Measurements from ENCODE around the gene RYR3.

Gene RYR3

GRCh38 chr15:33822479-33822878 lies 511.7 kb downstream of the RYR3 start:
- no peaks in the 10 kb centered on the region for H3K9me2 ChIP-seq (replicated peaks; ENCODE audit: low read depth, low read length)
- no peak overlapping the region for H3K4me3 ChIP-seq (ENCODE audit: low read length, poor library complexity, severe bottlenecking)
- no peaks in the 10 kb centered on the region for H3K27me3 ChIP-seq (ENCODE audit: insufficient read depth, low read length, poor library complexity, severe bottlenecking)
- no peak overlapping the region for H3K9ac ChIP-seq (ENCODE audit: low read depth, low read length, poor library complexity, severe bottlenecking)
- no peak overlapping the region for H3K4me2 ChIP-seq (ENCODE audit: low read depth, low read length, poor library complexity, severe bottlenecking)
- TF ChIP-seq CTCF (conservative IDR thresholded peaks at IDR 0.05; ENCODE audit: low read length) (no peak), EZH2phosphoT487 (IDR thresholded peaks at IDR 0.05; ENCODE audit: borderline replicate concordance) (no peak)
- H4K20me1 ChIP-seq (ENCODE audit: insufficient read depth, low read length, poor library complexity, severe bottlenecking), result no peaks in the 10 kb centered on the region
- no peaks in the 10 kb centered on the region for H3K4me1 ChIP-seq (ENCODE audit: insufficient read depth, low read length, poor library complexity, severe bottlenecking)
- H3K9me3 ChIP-seq (ENCODE audit: insufficient read depth, low read depth, low read length), result no peaks in the 10 kb centered on the region
- no peak overlapping the region for H2AFZ ChIP-seq (ENCODE audit: low read length)
- no peaks in the 10 kb centered on the region for H3K36me3 ChIP-seq (ENCODE audit: insufficient read depth, low read length)
- no peaks in the 10 kb centered on the region for H3F3A ChIP-seq (ENCODE audit: low read depth)
- no peaks in the 10 kb centered on the region for H3K79me2 ChIP-seq (ENCODE audit: insufficient read depth, low read length)

- Histone ChIP-seq H3K27me3 (ENCODE audit: insufficient read depth, low read length, poor library complexity, severe bottlenecking) (no peaks in the 10 kb centered on the region), H3K9me3 (ENCODE audit: insufficient read depth, low read depth, low read length) (no peaks in the 10 kb centered on the region), H3F3A (ENCODE audit: low read depth) (no peaks in the 10 kb centered on the region), H3K4me2 (ENCODE audit: low read depth, low read length, poor library complexity, severe bottlenecking) (no peak overlapping the region), H3K4me3 (ENCODE audit: low read length, poor library complexity, severe bottlenecking) (no peak overlapping the region), H3K9me2 (replicated peaks; ENCODE audit: low read depth, low read length) (no peaks in the 10 kb centered on the region), H2AFZ (ENCODE audit: low read length) (no peak overlapping the region), H3K36me3 (ENCODE audit: insufficient read depth, low read length) (no peaks in the 10 kb centered on the region), H3K4me1 (ENCODE audit: insufficient read depth, low read length, poor library complexity, severe bottlenecking) (no peaks in the 10 kb centered on the region), H4K20me1 (ENCODE audit: insufficient read depth, low read length, poor library complexity, severe bottlenecking) (no peaks in the 10 kb centered on the region), H3K9ac (ENCODE audit: low read depth, low read length, poor library complexity, severe bottlenecking) (no peak overlapping the region), H3K79me2 (ENCODE audit: insufficient read depth, low read length) (no peaks in the 10 kb centered on the region)
- TF ChIP-seq EZH2phosphoT487 (IDR thresholded peaks at IDR 0.05; ENCODE audit: borderline replicate concordance), result no peak
- TF ChIP-seq CTCF (conservative IDR thresholded peaks at IDR 0.05; ENCODE audit: low read length), result no peak
Measured at GRCh38 chr15:33823119-33823518, 512.4 kb downstream of the RYR3 start.

- Histone ChIP-seq H3K79me2 (ENCODE audit: insufficient read depth, low read length) (no peaks in the 10 kb centered on the region), H3K9ac (ENCODE audit: low read depth, low read length, poor library complexity, severe bottlenecking) (no peak overlapping the region), H3K9me3 (ENCODE audit: insufficient read depth, low read depth, low read length) (no peaks in the 10 kb centered on the region), H2AFZ (ENCODE audit: low read length) (no peak overlapping the region), H3F3A (ENCODE audit: low read depth) (no peaks in the 10 kb centered on the region), H3K27me3 (ENCODE audit: insufficient read depth, low read length, poor library complexity, severe bottlenecking) (no peaks in the 10 kb centered on the region), H3K36me3 (ENCODE audit: insufficient read depth, low read length) (no peaks in the 10 kb centered on the region), H3K4me3 (ENCODE audit: low read length, poor library complexity, severe bottlenecking) (no peak overlapping the region), H3K9me2 (replicated peaks; ENCODE audit: low read depth, low read length) (no peaks in the 10 kb centered on the region), H3K4me2 (ENCODE audit: low read depth, low read length, poor library complexity, severe bottlenecking) (no peak overlapping the region), H3K4me1 (ENCODE audit: insufficient read depth, low read length, poor library complexity, severe bottlenecking) (no peaks in the 10 kb centered on the region), H4K20me1 (ENCODE audit: insufficient read depth, low read length, poor library complexity, severe bottlenecking) (no peaks in the 10 kb centered on the region)
- TF ChIP-seq EZH2phosphoT487 (IDR thresholded peaks at IDR 0.05; ENCODE audit: borderline replicate concordance) (no peak), CTCF (conservative IDR thresholded peaks at IDR 0.05; ENCODE audit: low read length) (no peak)
Measured at GRCh38 chr15:33825453-33825852, 514.7 kb downstream of the RYR3 start.
